DOHH2 (cell line): ENCODE results near the gene TFAP2A.

ENCODE experiments used
- H3F3A ChIP-seq: fragments of 200-600 bp; sonication (generic), shearing (Covaris generic); 2 replicates; pipeline ENCODE4 v1.6.0; 2016; ENCODE audit warnings: antibody characterized with exemption, mild to moderate bottlenecking; ENCODE audit not compliant: control insufficient read depth, insufficient read depth
- H3K27ac ChIP-seq: fragments of 200-600 bp; sonication (generic); 2 replicates; pipeline ENCODE4 v1.5.1; 2014; ENCODE audit warnings: low read depth, mild to moderate bottlenecking, low read length, moderate library complexity
- H3K27me3 ChIP-seq: fragments of 200-600 bp; sonication (generic); 2 replicates; pipeline ENCODE4 v1.6.1; 2014; ENCODE audit warnings: mild to moderate bottlenecking, low read length, mixed read lengths; ENCODE audit not compliant: control insufficient read depth
- H3K36me3 ChIP-seq: fragments of 200-600 bp; sonication (generic); 2 replicates; pipeline ENCODE4 v1.6.1; 2014; ENCODE audit warnings: mild to moderate bottlenecking, low read length, moderate library complexity, mixed read lengths; ENCODE audit not compliant: control insufficient read depth
- H3K4me1 ChIP-seq: fragments of 200-600 bp; sonication (generic); 2 replicates; pipeline ENCODE4 v1.6.1; 2014; ENCODE audit warnings: mild to moderate bottlenecking, low read length, mixed read lengths; ENCODE audit not compliant: control insufficient read depth
- H3K4me2 ChIP-seq: fragments of 200-600 bp; sonication (generic); 2 replicates; pipeline ENCODE4 v1.6.0; 2014; ENCODE audit warnings: mild to moderate bottlenecking, low read length, moderate library complexity
- H3K4me3 ChIP-seq: fragments of 200-600 bp; sonication (generic); 2 replicates; pipeline ENCODE4 v1.5.1; 2014; ENCODE audit warnings: mild to moderate bottlenecking, low read length, mixed read lengths
- H3K79me2 ChIP-seq: fragments of 200-600 bp; sonication (generic); 2 replicates; pipeline ENCODE4 v1.6.1; 2014; ENCODE audit warnings: mild to moderate bottlenecking, low read length, mixed read lengths; ENCODE audit not compliant: control insufficient read depth
- H3K9me2 ChIP-seq: fragments of 200-600 bp; sonication (generic); replicated peaks from 2 replicates; pipeline ENCODE4 v1.6.1; 2014; ENCODE audit warnings: mild to moderate bottlenecking, low read length, mixed read lengths; ENCODE audit not compliant: control insufficient read depth
- H3K9me3 ChIP-seq: fragments of 200-600 bp; sonication (generic); 2 replicates; pipeline ENCODE4 v1.6.1; 2014; ENCODE audit warnings: antibody characterized with exemption, low read length, mixed read lengths; ENCODE audit not compliant: control insufficient read depth, insufficient read depth
- H4K20me1 ChIP-seq: fragments of 200-600 bp; sonication (generic); 2 replicates; pipeline ENCODE4 v1.6.0; 2014; ENCODE audit warnings: low read depth, mild to moderate bottlenecking, antibody characterized with exemption, low read length, moderate library complexity; ENCODE audit not compliant: control insufficient read depth, insufficient read depth
- EZH2phosphoT487 ChIP-seq: fragments of 200-600 bp; sonication (generic); IDR thresholded peaks from 2 replicates; pipeline ENCODE4 v1.6.1; 2017; ENCODE audit warnings: borderline replicate concordance, mild to moderate bottlenecking, antibody characterized with exemption, low read length, moderate library complexity, mixed read lengths
- TF ChIP-seq, protein P1 (sequence below): fragments of 200-600 bp; sonication (generic); IDR thresholded peaks from one replicate; pipeline ENCODE4 v1.5.1; 2014; ENCODE audit warnings: antibody characterized with exemption, mild to moderate bottlenecking, low read depth, low read length; ENCODE audit not compliant: poor library complexity, severe bottlenecking

TFAP2A gene

DNA sequence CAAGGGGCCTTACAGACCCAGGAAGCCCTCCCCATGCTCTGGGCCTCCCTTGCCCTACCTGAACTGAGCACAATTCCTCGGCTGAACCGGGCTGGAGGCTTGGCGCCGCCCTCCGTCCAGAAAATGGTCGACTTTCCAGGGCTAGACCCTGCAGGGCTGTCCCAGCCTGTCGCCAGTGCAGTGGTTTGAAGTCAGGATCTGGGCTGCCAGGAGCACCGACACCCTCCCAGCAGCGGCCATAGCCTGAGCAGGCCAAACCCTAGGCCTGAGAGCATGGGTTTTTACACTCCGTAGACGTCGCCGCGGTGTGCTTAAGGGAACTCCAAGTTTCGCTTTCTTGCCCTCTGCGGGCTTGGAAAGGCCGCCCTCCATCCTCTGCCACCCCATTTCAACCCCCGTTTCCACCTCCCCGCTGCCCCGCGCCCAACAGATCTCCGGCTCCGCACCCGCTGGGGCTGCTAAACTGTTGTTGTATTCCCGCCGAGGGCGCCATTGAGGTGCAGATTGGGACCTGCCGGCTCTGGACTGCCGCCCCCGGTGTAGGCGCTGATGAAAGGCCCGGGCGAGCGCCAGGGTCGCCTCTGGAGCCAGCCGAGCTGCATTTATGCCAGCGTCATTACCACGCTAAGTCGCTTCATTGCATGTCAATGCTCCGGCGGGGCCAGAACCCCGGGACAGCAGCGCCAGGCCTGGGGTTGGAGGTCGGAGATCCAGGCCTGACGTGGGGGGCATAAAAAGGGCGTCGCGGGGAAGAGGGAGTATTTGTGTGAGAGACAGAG is 2.2 kb upstream of the TFAP2A start:
- Histone ChIP-seq H3K4me3 (no peak overlapping the region), H3K9me3 (no peaks in the 10 kb centered on the region), H3F3A (no peaks in the 10 kb centered on the region), H3K27me3 (peaks cover 78% of the 10 kb centered on the region), H3K9me2 (no peaks in the 10 kb centered on the region), H3K36me3 (no peaks in the 10 kb centered on the region), H3K79me2 (no peaks in the 10 kb centered on the region), H3K4me1 (peaks cover 6% of the 10 kb centered on the region), H3K4me2 (no peak overlapping the region), H3K27ac (no peak overlapping the region), H4K20me1 (no peaks in the 10 kb centered on the region)
- TF ChIP-seq EZH2phosphoT487, result no peak
- TF ChIP-seq, protein P1, sequence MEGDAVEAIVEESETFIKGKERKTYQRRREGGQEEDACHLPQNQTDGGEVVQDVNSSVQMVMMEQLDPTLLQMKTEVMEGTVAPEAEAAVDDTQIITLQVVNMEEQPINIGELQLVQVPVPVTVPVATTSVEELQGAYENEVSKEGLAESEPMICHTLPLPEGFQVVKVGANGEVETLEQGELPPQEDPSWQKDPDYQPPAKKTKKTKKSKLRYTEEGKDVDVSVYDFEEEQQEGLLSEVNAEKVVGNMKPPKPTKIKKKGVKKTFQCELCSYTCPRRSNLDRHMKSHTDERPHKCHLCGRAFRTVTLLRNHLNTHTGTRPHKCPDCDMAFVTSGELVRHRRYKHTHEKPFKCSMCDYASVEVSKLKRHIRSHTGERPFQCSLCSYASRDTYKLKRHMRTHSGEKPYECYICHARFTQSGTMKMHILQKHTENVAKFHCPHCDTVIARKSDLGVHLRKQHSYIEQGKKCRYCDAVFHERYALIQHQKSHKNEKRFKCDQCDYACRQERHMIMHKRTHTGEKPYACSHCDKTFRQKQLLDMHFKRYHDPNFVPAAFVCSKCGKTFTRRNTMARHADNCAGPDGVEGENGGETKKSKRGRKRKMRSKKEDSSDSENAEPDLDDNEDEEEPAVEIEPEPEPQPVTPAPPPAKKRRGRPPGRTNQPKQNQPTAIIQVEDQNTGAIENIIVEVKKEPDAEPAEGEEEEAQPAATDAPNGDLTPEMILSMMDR, result no peak

DNA sequence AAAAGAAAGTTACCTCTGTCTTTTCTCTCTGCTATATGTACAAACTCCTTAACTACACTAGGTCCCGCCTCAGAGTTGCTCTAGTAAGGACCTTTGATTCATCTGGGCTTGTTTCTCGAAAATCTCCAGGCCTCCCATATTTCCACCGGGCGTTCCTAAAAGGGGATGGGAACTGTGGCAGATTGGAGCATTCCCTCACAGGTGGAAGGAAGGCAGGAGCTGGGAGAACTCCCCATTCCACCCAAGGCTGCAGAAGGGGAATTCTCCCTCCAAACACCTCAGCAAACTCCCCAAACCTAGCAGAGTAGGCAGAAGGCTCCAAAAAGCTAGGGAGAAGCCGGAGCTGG is 1.6 kb upstream of the TFAP2A start:
- Histone ChIP-seq H3K27ac (no peak overlapping the region), H3K4me1 (peaks cover 11% of the 10 kb centered on the region), H3K9me3 (no peaks in the 10 kb centered on the region), H3K9me2 (no peaks in the 10 kb centered on the region), H3K4me2 (no peak overlapping the region), H3K36me3 (no peaks in the 10 kb centered on the region), H3K27me3 (peaks cover 78% of the 10 kb centered on the region), H4K20me1 (no peaks in the 10 kb centered on the region), H3K79me2 (no peaks in the 10 kb centered on the region), H3F3A (no peaks in the 10 kb centered on the region), H3K4me3 (no peak overlapping the region)
- TF ChIP-seq EZH2phosphoT487, result no peak
- TF ChIP-seq, protein P1, result no peak

DNA sequence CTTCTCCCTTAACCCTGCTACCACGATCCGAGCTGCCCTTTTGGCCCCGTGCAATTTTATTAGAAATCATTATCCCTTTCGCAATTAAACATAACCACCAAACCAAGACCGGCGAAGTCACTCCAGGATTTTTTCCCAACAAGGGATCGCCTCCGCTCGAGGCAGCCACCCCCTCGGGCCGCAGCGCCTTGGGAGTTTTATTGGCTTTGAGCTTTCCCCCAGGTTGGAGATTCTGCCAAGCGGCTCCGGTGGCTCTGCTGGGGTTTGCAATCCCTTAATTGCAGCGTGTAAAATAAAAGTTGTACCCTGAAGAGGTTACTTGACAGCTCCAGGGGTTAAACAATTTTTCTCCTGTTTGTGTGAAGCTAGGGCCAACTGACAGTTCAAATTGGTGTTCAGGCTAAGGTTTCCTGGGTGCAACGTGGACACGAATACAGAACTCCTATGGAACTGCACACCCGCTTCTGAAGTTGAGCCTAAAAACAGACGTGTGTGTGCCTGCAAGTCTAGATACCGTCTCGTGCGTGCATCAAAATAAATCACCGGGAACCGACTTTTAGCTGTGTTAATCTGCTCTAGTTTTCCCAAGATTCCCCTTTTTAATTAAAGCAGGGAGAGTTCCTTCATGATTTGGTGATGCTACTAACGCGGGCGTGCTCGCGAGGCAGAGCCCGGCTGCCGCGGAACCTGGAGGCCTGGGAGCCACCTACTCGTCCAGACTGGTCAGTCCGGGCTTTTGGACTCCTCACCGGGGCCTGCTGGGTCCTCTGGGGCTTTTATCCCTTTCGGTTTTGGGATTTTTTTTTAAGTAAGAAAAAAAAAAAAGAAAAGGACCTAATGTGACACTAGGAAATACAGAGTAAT is 975 bp upstream of the TFAP2A start:
- Histone ChIP-seq H3K9me2 (no peaks in the 10 kb centered on the region), H3K36me3 (no peaks in the 10 kb centered on the region), H3K79me2 (no peaks in the 10 kb centered on the region), H4K20me1 (no peaks in the 10 kb centered on the region), H3K27ac (no peak overlapping the region), H3K9me3 (no peaks in the 10 kb centered on the region), H3K4me1 (peaks cover 11% of the 10 kb centered on the region), H3K27me3 (peaks cover 71% of the 10 kb centered on the region), H3K4me3 (no peak overlapping the region), H3F3A (no peaks in the 10 kb centered on the region), H3K4me2 (no peak overlapping the region)
- TF ChIP-seq, protein P1, result no peak
- no peak for TF ChIP-seq EZH2phosphoT487
